ENCODE measurements around the gene DIO1. TPM values are rescaled to one million over a fixed set of nuclear protein-coding genes. Genes with fewer than 3 reads are reported as not detected.

The DIO1 gene
- total RNA-seq, 1 donor from 2014 or later = not detected

Other genes with a start within 250 kb of the DIO1 start
- gene GLIS1, start 155.0 kb upstream of the DIO1 start, total RNA-seq (ENCODE audit: insufficient read depth, low replicate concordance) = 1.4 TPM
- gene NDC1, start 55.9 kb upstream of the DIO1 start, total RNA-seq (ENCODE audit: insufficient read depth, low replicate concordance) = 13.2 TPM
- gene YIPF1, start 4.4 kb upstream of the DIO1 start, total RNA-seq (ENCODE audit: insufficient read depth, low replicate concordance) = 9.1 TPM
- gene IFT25, start 51.5 kb downstream of the DIO1 start, total RNA-seq (ENCODE audit: insufficient read depth, low replicate concordance) = 60.9 TPM
- gene LRRC42, start 52.2 kb downstream of the DIO1 start, total RNA-seq (ENCODE audit: insufficient read depth, low replicate concordance) = 27.2 TPM
- gene LDLRAD1, start 124.0 kb downstream of the DIO1 start, total RNA-seq (ENCODE audit: insufficient read depth, low replicate concordance) = 0.72 TPM
- 293 TPM for gene TMEM59, start 159.0 kb downstream of the DIO1 start, total RNA-seq (ENCODE audit: insufficient read depth, low replicate concordance)
- gene TCEANC2, start 159.4 kb downstream of the DIO1 start, total RNA-seq (ENCODE audit: insufficient read depth, low replicate concordance) = 8.7 TPM